Measurements from ENCODE around the gene ZNF431. TPM values are rescaled to one million over a fixed set of nuclear protein-coding genes. Genes with fewer than 3 reads are reported as not detected.

Gene ZNF431
- 1 to 10 TPM; 1.4 to 6.6 TPM for total RNA-seq
- polyA plus RNA-seq = 1 to 10 TPM in 1 of 2 donors, under 1 TPM in 1; 0.29 to 1.6 TPM

- peak within 1 kb of the TSS; percentile 43 to 63 for H3K27ac ChIP-seq (ENCODE audit: low read depth in 1 of 2, low read length in 2 of 2)
- peak; percentile 89 for DNase-seq (ENCODE audit: low spot score)
- no peaks in the 10 kb centered on the region for H3K4me1 ChIP-seq (ENCODE audit: control insufficient read depth in 4 of 4, insufficient read depth in 4 of 4, low read length in 3 of 4)
- H3K9me3 ChIP-seq (ENCODE audit: control insufficient read depth in 4 of 4, low read length in 3 of 4) = peaks cover 0 to 2% (median 0%) of the 10 kb centered on the region in 4 donors
- H3K36me3 ChIP-seq (ENCODE audit: control insufficient read depth in 4 of 4, insufficient read depth in 3 of 4, low read depth in 1 of 4, low read length in 3 of 4) = peaks cover 0 to 4% (median 0%) of the 10 kb centered on the region in 4 donors
- H3K27me3 ChIP-seq (ENCODE audit: control insufficient read depth in 4 of 4, insufficient read depth in 4 of 4, low read length in 3 of 4) = no peaks in the 10 kb centered on the region
- 2% methylated on average over 30 of the region's 30 CpGs for whole genome bisulfite sequencing
- H3K4me3 ChIP-seq (ENCODE audit: low read depth in 1 of 3, low read length in 3 of 3) = peak within 1 kb of the TSS; percentile 50 to 66 (median 51)
- TF ChIP-seq FOXA1 (IDR thresholded peaks at IDR 0.05) (no peak), TAF1 (conservative IDR thresholded peaks at IDR 0.05) (peak; percentile 58), ATF3 (IDR thresholded peaks at IDR 0.05) (no peak), NR2F2 (IDR thresholded peaks at IDR 0.05) (no peak), RXRA (IDR thresholded peaks at IDR 0.05) (no peak), FOXA2 (IDR thresholded peaks at IDR 0.05) (no peak), JUND (IDR thresholded peaks at IDR 0.05) (no peak), HNF4G (IDR thresholded peaks at IDR 0.05) (no peak), SP1 (IDR thresholded peaks at IDR 0.05) (peak; percentile 76), RAD21 (IDR thresholded peaks at IDR 0.05) (peak in 1 of 2 donors; percentile 33), GABPA (IDR thresholded peaks at IDR 0.05 in 1 of 2, conservative IDR thresholded peaks at IDR 0.05 in 1 of 2) (peak in 1 of 2 donors; percentile 24)
- H3K9ac ChIP-seq (ENCODE audit: low read depth in 1 of 2, low read length in 2 of 2) = peak within 1 kb of the TSS in 1 of 2 donors; percentile 37
Measured at GRCh38 chr19:21141787-21142464, at the start of gene ZNF431. ZNF431 (plus strand) TSS chr19:21142040; CDS start chr19:21142184, 144 bp downstream.

- no peak for TF ChIP-seq REST (IDR thresholded peaks at IDR 0.05)
- TF ChIP-seq MAX (IDR thresholded peaks at IDR 0.05) = no peak
- TF ChIP-seq RAD21 (IDR thresholded peaks at IDR 0.05) = no peak
- TF ChIP-seq JUND (IDR thresholded peaks at IDR 0.05) = no peak
- no peak for TF ChIP-seq FOXA1 (IDR thresholded peaks at IDR 0.05)
- no peak for TF ChIP-seq GABPA (IDR thresholded peaks at IDR 0.05 in 1 of 2, conservative IDR thresholded peaks at IDR 0.05 in 1 of 2)
- no peak for TF ChIP-seq ZBTB33 (IDR thresholded peaks at IDR 0.05)
- no peak for DNase-seq (ENCODE audit: low spot score)
- no peak overlapping the region for H3K27ac ChIP-seq (ENCODE audit: low read depth in 1 of 2, low read length in 2 of 2)
- no peak overlapping the region for H3K9ac ChIP-seq (ENCODE audit: low read depth in 1 of 2, low read length in 2 of 2)
- no peaks in the 10 kb centered on the region for H3K4me1 ChIP-seq (ENCODE audit: control insufficient read depth in 4 of 4, insufficient read depth in 4 of 4, low read length in 3 of 4)
- no peaks in the 10 kb centered on the region for H3K36me3 ChIP-seq (ENCODE audit: control insufficient read depth in 4 of 4, insufficient read depth in 3 of 4, low read depth in 1 of 4, low read length in 3 of 4)
- peaks cover 0 to 1% (median 0%) of the 10 kb centered on the region in 4 donors for H3K9me3 ChIP-seq (ENCODE audit: control insufficient read depth in 4 of 4, low read length in 3 of 4)
- H3K4me3 ChIP-seq (ENCODE audit: low read depth in 1 of 3, low read length in 3 of 3) = no peak overlapping the region
- no peaks in the 10 kb centered on the region for H3K27me3 ChIP-seq (ENCODE audit: control insufficient read depth in 4 of 4, insufficient read depth in 4 of 4, low read length in 3 of 4)
Measured at GRCh38 chr19:21092109-21092508, 49.7 kb upstream of the ZNF431 start.
